ENCODE data around the gene MRFAP1L1.

DNA sequence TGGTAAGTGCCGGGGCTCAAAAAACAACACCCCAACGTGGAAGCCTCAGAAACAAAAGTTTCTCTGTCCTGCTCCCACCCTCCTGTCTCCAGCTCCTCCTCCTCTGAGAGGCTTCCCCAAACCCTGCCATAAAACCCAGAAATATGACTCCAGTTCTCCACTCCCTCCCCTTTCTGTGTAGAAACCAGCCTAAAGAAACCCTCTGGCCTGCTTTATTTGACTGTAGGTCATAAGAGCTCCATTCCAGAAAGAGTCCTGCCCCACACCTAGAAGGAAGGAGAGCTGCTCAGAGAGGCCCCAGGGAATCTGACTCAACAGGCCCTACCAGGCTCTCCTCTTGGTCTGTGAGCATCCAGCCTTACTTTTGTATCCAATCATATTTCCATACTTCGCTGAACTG, 16.9 kb downstream of the MRFAP1L1 start:
- TF ChIP-seq, protein P1, sequence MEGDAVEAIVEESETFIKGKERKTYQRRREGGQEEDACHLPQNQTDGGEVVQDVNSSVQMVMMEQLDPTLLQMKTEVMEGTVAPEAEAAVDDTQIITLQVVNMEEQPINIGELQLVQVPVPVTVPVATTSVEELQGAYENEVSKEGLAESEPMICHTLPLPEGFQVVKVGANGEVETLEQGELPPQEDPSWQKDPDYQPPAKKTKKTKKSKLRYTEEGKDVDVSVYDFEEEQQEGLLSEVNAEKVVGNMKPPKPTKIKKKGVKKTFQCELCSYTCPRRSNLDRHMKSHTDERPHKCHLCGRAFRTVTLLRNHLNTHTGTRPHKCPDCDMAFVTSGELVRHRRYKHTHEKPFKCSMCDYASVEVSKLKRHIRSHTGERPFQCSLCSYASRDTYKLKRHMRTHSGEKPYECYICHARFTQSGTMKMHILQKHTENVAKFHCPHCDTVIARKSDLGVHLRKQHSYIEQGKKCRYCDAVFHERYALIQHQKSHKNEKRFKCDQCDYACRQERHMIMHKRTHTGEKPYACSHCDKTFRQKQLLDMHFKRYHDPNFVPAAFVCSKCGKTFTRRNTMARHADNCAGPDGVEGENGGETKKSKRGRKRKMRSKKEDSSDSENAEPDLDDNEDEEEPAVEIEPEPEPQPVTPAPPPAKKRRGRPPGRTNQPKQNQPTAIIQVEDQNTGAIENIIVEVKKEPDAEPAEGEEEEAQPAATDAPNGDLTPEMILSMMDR (conservative IDR thresholded peaks at IDR 0.05; ENCODE audit: low read depth in 2 of 2), result no peak
- no peak for TF ChIP-seq POLR2AphosphoS5 (IDR thresholded peaks at IDR 0.05; ENCODE audit: low read depth)
- no peak for TF ChIP-seq EZH2 (IDR thresholded peaks at IDR 0.05; ENCODE audit: low read depth, unreplicated experiment)
- no peak for TF ChIP-seq NANOG (IDR thresholded peaks at IDR 0.05; ENCODE audit: borderline replicate concordance)
- TF ChIP-seq CREB1 (CRISPR knock-in tag; IDR thresholded peaks at IDR 0.05; ENCODE audit: low read depth), result no peak
